HepG2 (cell line): ENCODE results near the gene TGFA. TPM values are rescaled to one million over a fixed set of nuclear protein-coding genes. Genes with fewer than 3 reads are reported as not detected.

ENCODE experiments used
- DDIT3 ChIP-seq: sonication (generic); formaldehyde crosslinking; IDR thresholded peaks from 2 replicates; pipeline ENCODE4 v1.4.0; 2020; ENCODE audit warnings: mild to moderate bottlenecking, missing genetic modification reagents
- HIVEP1 ChIP-seq: sonication (generic); formaldehyde crosslinking; IDR thresholded peaks from 2 replicates; pipeline ENCODE4 v1.4.0; 2020; ENCODE audit warnings: mild to moderate bottlenecking, missing genetic modification reagents
- HOXA9 ChIP-seq: sonication (generic); formaldehyde crosslinking; IDR thresholded peaks from 2 replicates; pipeline ENCODE4 v1.8.1; 2022; ENCODE audit warnings: missing genetic modification reagents, mild to moderate bottlenecking, moderate library complexity, borderline replicate concordance
- HOXD1 ChIP-seq: sonication (generic); formaldehyde crosslinking; IDR thresholded peaks from 2 replicates; pipeline ENCODE4 v1.5.0; 2020; ENCODE audit warnings: missing genetic modification reagents
- KLF15 ChIP-seq: sonication (generic); formaldehyde crosslinking; IDR thresholded peaks from 2 replicates; pipeline ENCODE4 v1.8.1; 2023; ENCODE audit warnings: borderline replicate concordance, mild to moderate bottlenecking, inconsistent platforms, missing genetic modification reagents, mixed read lengths
- MAFF ChIP-seq: IDR thresholded peaks from 2 replicates; pipeline ENCODE4 v1.6.1; 2011; ENCODE audit warnings: low read depth, low read length, improper control_type of control experiment
- MAZ ChIP-seq, 2 experiments: sonication (generic) in 1 of 2; formaldehyde crosslinking in 1 of 2; IDR thresholded peaks; 2 replicates each; pipeline versions ENCODE4 v1.5.0 to v1.6.1; 2012 to 2020; ENCODE audit warnings: low read depth in 2 of 2, mild to moderate bottlenecking in 2 of 2, borderline replicate concordance in 1 of 2, improper control_type of control experiment in 1 of 2, low read length in 1 of 2, missing genetic modification reagents in 1 of 2, moderate library complexity in 1 of 2
- MYC ChIP-seq: sonication (generic); formaldehyde crosslinking; IDR thresholded peaks from 2 replicates; pipeline ENCODE4 v1.9.0; 2021; ENCODE audit warnings: missing genetic modification reagents, borderline replicate concordance
- REL ChIP-seq: sonication (generic); formaldehyde crosslinking; conservative IDR thresholded peaks from 2 replicates; pipeline ENCODE4 v1.8.0; 2022; ENCODE audit warnings: mild to moderate bottlenecking, missing genetic modification reagents, moderate library complexity
- RXRA ChIP-seq: sonication (generic); formaldehyde crosslinking; IDR thresholded peaks from 2 replicates; pipeline ENCODE4 v1.5.1; 2020; ENCODE audit warnings: missing genetic modification reagents
- SIN3A ChIP-seq: IDR thresholded peaks from 2 replicates; pipeline ENCODE4 v1.6.1; 2011; ENCODE audit warnings: low read depth, mild to moderate bottlenecking, control low read depth, low read length, borderline replicate concordance
- SMAD1 ChIP-seq: sonication (generic); formaldehyde crosslinking; IDR thresholded peaks from 2 replicates; pipeline ENCODE4 v1.4.0; 2020; ENCODE audit warnings: missing genetic modification reagents, low read depth, mild to moderate bottlenecking, borderline replicate concordance
- SMYD3 ChIP-seq: sonication (generic); formaldehyde crosslinking; IDR thresholded peaks from 2 replicates; pipeline ENCODE4 v1.8.1; 2023; ENCODE audit warnings: mild to moderate bottlenecking, missing genetic modification reagents
- ZNF207 ChIP-seq: fragments of 450-650 bp; IDR thresholded peaks from 2 replicates; pipeline ENCODE4 v1.6.1; 2016; ENCODE audit warnings: antibody characterized with exemption, borderline replicate concordance
- ZNF615 ChIP-seq: sonication (generic); formaldehyde crosslinking; IDR thresholded peaks from 2 replicates; pipeline ENCODE4 v1.5.0; 2020; ENCODE audit warnings: mild to moderate bottlenecking, missing genetic modification reagents, borderline replicate concordance
- ZNF670 ChIP-seq: sonication (generic); formaldehyde crosslinking; IDR thresholded peaks from 2 replicates; pipeline ENCODE4 v1.8.0; 2022; ENCODE audit warnings: mild to moderate bottlenecking, missing genetic modification reagents, borderline replicate concordance
- ZNF781 ChIP-seq: sonication (generic); formaldehyde crosslinking; IDR thresholded peaks from 2 replicates; pipeline ENCODE4 v1.5.1; 2020; ENCODE audit warnings: borderline replicate concordance, mild to moderate bottlenecking, missing genetic modification reagents; ENCODE audit errors: not compliant biosample characterization
- ZNF83 ChIP-seq: sonication (generic); formaldehyde crosslinking; IDR thresholded peaks from 2 replicates; pipeline ENCODE4 v1.4.0; 2020; ENCODE audit warnings: missing genetic modification reagents, mild to moderate bottlenecking, borderline replicate concordance
- ZNF839 ChIP-seq: sonication (generic); formaldehyde crosslinking; IDR thresholded peaks from 2 replicates; pipeline ENCODE4 v1.4.0; 2020; ENCODE audit warnings: missing genetic modification reagents, mild to moderate bottlenecking, borderline replicate concordance
- ZSCAN5A ChIP-seq: sonication (generic); formaldehyde crosslinking; IDR thresholded peaks from 2 replicates; pipeline ENCODE4 v1.8.0; 2022; ENCODE audit warnings: mild to moderate bottlenecking, missing genetic modification reagents, borderline replicate concordance
- polyA plus RNA-seq, 8 experiments: library from polyadenylated mRNA; depleted of rRNA in 3 of 8; stranded (reverse) in 7 of 8; unstranded in 1 of 8; fragments of >200 nt; fragmentation: Illumina TruSeq in 4 of 8; extraction: Trizol in 4 of 8; gene quantifications; 2 replicates each; pipeline versions ENCODE4 v1.2.1 to v1.2.3, GENCODE V29; 2011 to 2016; ENCODE audit warnings: low read depth in 4 of 8, missing spikeins in 1 of 8, mixed read lengths in 1 of 8; ENCODE audit not compliant: insufficient read depth in 1 of 8
- total RNA-seq, 5 experiments: library from RNA; depleted of rRNA; stranded (reverse); fragments of >200 nt; fragmentation: Illumina TruSeq; extraction: Trizol; gene quantifications; 2 replicates each; pipeline ENCODE4 v1.2.3, GENCODE V29; 2016; ENCODE audit warnings: low read depth in 1 of 5
- TF ChIP-seq, protein P1 (sequence below): sonication (generic); formaldehyde crosslinking; IDR thresholded peaks from 2 replicates; pipeline ENCODE4 v1.5.1; 2020; ENCODE audit warnings: mild to moderate bottlenecking, missing genetic modification reagents, moderate library complexity
- TF ChIP-seq, protein P2 (sequence below): IDR thresholded peaks from 2 replicates; pipeline ENCODE4 v1.6.1; 2012; ENCODE audit warnings: low read depth, low read length, improper control_type of control experiment

TGFA gene
- total and polyA plus RNA-seq, 2 of the 13 experiments (the other 11 are each of a cell fraction or from before 2014, with no cell fraction given) = 7.8 to 15.3 TPM

DNA sequence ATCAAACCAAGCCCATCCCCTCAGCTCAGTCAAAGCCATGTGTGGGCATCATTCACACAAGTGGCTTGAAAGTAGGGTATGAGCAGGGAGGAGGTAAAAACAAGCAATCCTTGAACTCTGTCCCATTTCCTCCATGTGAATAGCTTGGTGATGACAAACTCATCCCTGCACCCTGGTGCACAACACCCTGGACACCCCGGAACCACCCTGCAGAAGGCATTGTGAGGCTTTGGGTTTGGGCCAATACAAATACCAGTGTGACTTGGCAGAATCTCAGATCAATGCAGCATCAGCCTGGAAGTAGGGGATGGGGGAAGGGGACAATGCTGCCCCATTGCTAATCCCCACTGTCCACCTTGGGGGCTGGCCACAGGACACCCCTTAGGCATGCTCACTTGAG lies 28.6 kb downstream of the TGFA start (continued):
- TF ChIP-seq HOXA9 (CRISPR knock-in tag) (no peak), DDIT3 (CRISPR knock-in tag) (no peak), ZNF781 (no peak), REL (CRISPR knock-in tag) (no peak), MYC (peak; percentile 13; the same call in 1 of the 2 replicates), SIN3A (no peak), MAZ (IDR thresholded peaks at IDR 0.05; ENCODE audit: borderline replicate concordance, low read depth, low read length) (no peak), MAZ (CRISPR knock-in tag; IDR thresholded peaks at IDR 0.05; ENCODE audit: low read depth) (no peak), MAFF (no peak), SMYD3 (no peak), KLF15 (CRISPR knock-in tag) (no peak), ZNF83 (CRISPR knock-in tag) (no peak), RXRA (0 out of 2 replicates have a peak, but pooled peaks have one; percentile 58), SMAD1 (CRISPR knock-in tag) (no peak), ZNF615 (CRISPR knock-in tag) (no peak), HOXD1 (CRISPR knock-in tag) (0 out of 2 replicates have a peak, but pooled peaks have one; percentile 39), HIVEP1 (CRISPR knock-in tag) (no peak), ZNF207 (no peak), ZNF839 (CRISPR knock-in tag) (no peak), ZSCAN5A (CRISPR knock-in tag) (no peak), ZNF670 (CRISPR knock-in tag) (no peak)
- TF ChIP-seq, protein P1, sequence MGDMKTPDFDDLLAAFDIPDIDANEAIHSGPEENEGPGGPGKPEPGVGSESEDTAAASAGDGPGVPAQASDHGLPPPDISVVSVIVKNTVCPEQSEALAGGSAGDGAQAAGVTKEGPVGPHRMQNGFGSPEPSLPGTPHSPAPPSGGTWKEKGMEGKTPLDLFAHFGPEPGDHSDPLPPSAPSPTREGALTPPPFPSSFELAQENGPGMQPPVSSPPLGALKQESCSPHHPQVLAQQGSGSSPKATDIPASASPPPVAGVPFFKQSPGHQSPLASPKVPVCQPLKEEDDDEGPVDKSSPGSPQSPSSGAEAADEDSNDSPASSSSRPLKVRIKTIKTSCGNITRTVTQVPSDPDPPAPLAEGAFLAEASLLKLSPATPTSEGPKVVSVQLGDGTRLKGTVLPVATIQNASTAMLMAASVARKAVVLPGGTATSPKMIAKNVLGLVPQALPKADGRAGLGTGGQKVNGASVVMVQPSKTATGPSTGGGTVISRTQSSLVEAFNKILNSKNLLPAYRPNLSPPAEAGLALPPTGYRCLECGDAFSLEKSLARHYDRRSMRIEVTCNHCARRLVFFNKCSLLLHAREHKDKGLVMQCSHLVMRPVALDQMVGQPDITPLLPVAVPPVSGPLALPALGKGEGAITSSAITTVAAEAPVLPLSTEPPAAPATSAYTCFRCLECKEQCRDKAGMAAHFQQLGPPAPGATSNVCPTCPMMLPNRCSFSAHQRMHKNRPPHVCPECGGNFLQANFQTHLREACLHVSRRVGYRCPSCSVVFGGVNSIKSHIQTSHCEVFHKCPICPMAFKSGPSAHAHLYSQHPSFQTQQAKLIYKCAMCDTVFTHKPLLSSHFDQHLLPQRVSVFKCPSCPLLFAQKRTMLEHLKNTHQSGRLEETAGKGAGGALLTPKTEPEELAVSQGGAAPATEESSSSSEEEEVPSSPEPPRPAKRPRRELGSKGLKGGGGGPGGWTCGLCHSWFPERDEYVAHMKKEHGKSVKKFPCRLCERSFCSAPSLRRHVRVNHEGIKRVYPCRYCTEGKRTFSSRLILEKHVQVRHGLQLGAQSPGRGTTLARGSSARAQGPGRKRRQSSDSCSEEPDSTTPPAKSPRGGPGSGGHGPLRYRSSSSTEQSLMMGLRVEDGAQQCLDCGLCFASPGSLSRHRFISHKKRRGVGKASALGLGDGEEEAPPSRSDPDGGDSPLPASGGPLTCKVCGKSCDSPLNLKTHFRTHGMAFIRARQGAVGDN (CRISPR knock-in tag) = 0 out of 2 replicates have a peak, but pooled peaks have one; percentile 13
- TF ChIP-seq, protein P2, sequence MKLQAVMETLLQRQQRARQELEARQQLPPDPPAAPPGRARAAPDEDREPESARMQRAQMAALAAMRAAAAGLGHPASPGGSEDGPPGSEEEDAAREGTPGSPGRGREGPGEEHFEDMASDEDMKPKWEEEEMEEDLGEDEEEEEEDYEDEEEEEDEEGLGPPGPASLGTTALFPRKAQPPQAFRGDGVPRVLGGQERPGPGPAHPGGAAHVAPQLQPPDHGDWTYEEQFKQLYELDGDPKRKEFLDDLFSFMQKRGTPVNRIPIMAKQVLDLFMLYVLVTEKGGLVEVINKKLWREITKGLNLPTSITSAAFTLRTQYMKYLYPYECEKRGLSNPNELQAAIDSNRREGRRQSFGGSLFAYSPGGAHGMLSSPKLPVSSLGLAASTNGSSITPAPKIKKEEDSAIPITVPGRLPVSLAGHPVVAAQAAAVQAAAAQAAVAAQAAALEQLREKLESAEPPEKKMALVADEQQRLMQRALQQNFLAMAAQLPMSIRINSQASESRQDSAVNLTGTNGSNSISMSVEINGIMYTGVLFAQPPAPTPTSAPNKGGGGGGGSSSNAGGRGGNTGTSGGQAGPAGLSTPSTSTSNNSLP = no peak
